Cardiac muscle cell (in vitro differentiated cells and primary cell): ENCODE results near the gene SULT1B1. TPM values are rescaled to one million over a fixed set of nuclear protein-coding genes. Genes with fewer than 3 reads are reported as not detected.

Experiments used
- DNase-seq, 2 donors: peaks; one replicate each; pipeline versions ENCODE4 v3.0.0 to v3.0.0-alpha.2; 2010 to 2017; ENCODE audit warnings: low read depth in 1 of 2, low spot score in 1 of 2
- H3K27ac ChIP-seq: fragments of 200-600 bp; sonication (generic); 2 replicates; pipeline ENCODE4 v1.5.1; 2016
- H3K27me3 ChIP-seq: fragments of 200-600 bp; sonication (generic); 2 replicates; pipeline ENCODE4 v1.6.0; 2016; ENCODE audit warnings: control low read depth
- H3K36me3 ChIP-seq: fragments of 200-600 bp; sonication (generic); 2 replicates; pipeline ENCODE4 v1.5.1; 2016; ENCODE audit warnings: control low read depth
- H3K4me1 ChIP-seq: fragments of 200-600 bp; sonication (generic); 2 replicates; pipeline ENCODE4 v1.8.1; 2017; ENCODE audit warnings: low read depth, mild to moderate bottlenecking, mixed run types
- H3K4me3 ChIP-seq: fragments of 200-600 bp; sonication (generic); 2 replicates; pipeline ENCODE4 v1.5.1; 2016; ENCODE audit warnings: mild to moderate bottlenecking
- H3K9me3 ChIP-seq: fragments of 200-600 bp; sonication (generic); 2 replicates; pipeline ENCODE4 v1.5.1; 2017; ENCODE audit warnings: low read depth, mild to moderate bottlenecking, control low read depth
- CTCF ChIP-seq: IDR thresholded peaks from 2 replicates; pipeline ENCODE4 v1.5.1; 2012; ENCODE audit warnings: low read depth, mild to moderate bottlenecking, low read length
- polyA plus RNA-seq: library from polyadenylated mRNA; unstranded; fragments of >200 nt; fragmentation: Nextera tagmentation; extraction: Ambion mirVana; gene quantifications from 2 replicates; pipeline ENCODE4 v1.2.1, GENCODE V29; 2016
- total RNA-seq: library from RNA; depleted of rRNA; stranded (reverse); fragments of >200 nt; gene quantifications from 2 replicates; pipeline ENCODE4 v1.2.3, GENCODE V29; 2016

The SULT1B1 gene
- total and polyA plus RNA-seq, 2 experiments from 2014 or later = not detected

- DNase-seq = no peak
- H3K27ac ChIP-seq = no peak overlapping the region
- TF ChIP-seq CTCF = no peak
- H3K27me3 ChIP-seq = no peaks in the 10 kb centered on the region
- no peaks in the 10 kb centered on the region for H3K36me3 ChIP-seq
- H3K9me3 ChIP-seq = no peaks in the 10 kb centered on the region
- H3K4me1 ChIP-seq = no peaks in the 10 kb centered on the region
- no peak overlapping the region for H3K4me3 ChIP-seq
These were observed 24.9 kb upstream of the SULT1B1 start for GRCh38 chr4:69785211-69785831.

- no peaks in the 10 kb centered on the region for H3K36me3 ChIP-seq
- no peak overlapping the region for H3K27ac ChIP-seq
- no peak for DNase-seq
- no peaks in the 10 kb centered on the region for H3K9me3 ChIP-seq
- TF ChIP-seq CTCF = no peak
- no peak overlapping the region for H3K4me3 ChIP-seq
- no peaks in the 10 kb centered on the region for H3K27me3 ChIP-seq
- no peaks in the 10 kb centered on the region for H3K4me1 ChIP-seq
These were observed 22.4 kb upstream of the SULT1B1 start for GRCh38 chr4:69782651-69783310.

GRCh38 chr4:69781458-69782418 lies 21.3 kb upstream of the SULT1B1 start:
- DNase-seq = no peak
- Histone ChIP-seq H3K36me3 (no peaks in the 10 kb centered on the region), H3K4me3 (no peak overlapping the region), H3K27ac (no peak overlapping the region), H3K4me1 (no peaks in the 10 kb centered on the region), H3K9me3 (no peaks in the 10 kb centered on the region), H3K27me3 (no peaks in the 10 kb centered on the region)
- TF ChIP-seq CTCF = no peak

- no peak for DNase-seq
- Histone ChIP-seq H3K36me3 (no peaks in the 10 kb centered on the region), H3K27me3 (no peaks in the 10 kb centered on the region), H3K27ac (no peak overlapping the region), H3K4me3 (no peak overlapping the region), H3K9me3 (no peaks in the 10 kb centered on the region), H3K4me1 (no peaks in the 10 kb centered on the region)
- no peak for TF ChIP-seq CTCF
These were observed 19.7 kb upstream of the SULT1B1 start for GRCh38 chr4:69780141-69780540.

- Histone ChIP-seq H3K36me3 (no peaks in the 10 kb centered on the region), H3K9me3 (no peaks in the 10 kb centered on the region), H3K4me3 (no peak overlapping the region), H3K4me1 (no peaks in the 10 kb centered on the region), H3K27me3 (no peaks in the 10 kb centered on the region), H3K27ac (no peak overlapping the region)
- no peak for TF ChIP-seq CTCF
- no peak for DNase-seq
These were observed 16.3 kb upstream of the SULT1B1 start for GRCh38 chr4:69776696-69777095.
